Measurements from ENCODE around the gene ACKR1.

DNA sequence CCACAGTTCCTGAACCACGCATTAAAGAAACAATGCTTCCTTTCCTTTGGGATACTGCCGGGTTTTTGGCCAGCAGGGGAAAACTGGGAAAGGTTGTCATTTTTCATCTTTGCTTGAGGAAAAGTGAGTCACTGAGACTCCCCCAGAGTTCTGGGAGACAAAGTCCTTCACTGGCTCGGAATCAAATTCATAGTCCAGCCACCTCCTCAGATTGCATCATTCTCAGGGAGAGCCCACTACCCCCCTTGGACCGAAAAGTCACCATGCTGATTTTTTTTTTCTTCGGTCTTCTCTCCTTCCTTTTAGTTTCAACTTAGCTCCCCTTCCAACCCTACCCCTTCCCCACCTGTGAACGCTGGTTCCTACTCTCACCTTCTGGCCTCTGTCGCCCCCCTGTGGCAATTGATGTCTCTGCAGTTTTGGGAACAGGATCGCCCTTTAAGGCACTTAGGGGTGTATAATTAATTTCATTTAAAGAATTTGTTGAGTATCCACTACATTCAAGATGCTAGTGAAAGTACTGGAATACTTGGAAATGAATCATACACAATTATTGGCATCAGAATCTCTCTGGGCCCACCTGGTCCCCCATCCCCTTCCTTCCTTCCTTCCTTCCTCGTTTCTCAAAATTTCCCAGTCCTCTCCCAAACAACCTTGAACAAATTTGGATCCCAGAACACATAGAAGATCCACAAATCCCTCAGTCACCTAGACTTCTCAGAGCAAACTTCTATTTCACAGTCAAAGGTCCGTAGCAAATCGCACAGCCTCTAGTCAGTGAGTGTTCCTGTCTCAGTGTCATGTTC lies 6.9 kb downstream of the ACKR1 start:
- TF ChIP-seq, protein P1, sequence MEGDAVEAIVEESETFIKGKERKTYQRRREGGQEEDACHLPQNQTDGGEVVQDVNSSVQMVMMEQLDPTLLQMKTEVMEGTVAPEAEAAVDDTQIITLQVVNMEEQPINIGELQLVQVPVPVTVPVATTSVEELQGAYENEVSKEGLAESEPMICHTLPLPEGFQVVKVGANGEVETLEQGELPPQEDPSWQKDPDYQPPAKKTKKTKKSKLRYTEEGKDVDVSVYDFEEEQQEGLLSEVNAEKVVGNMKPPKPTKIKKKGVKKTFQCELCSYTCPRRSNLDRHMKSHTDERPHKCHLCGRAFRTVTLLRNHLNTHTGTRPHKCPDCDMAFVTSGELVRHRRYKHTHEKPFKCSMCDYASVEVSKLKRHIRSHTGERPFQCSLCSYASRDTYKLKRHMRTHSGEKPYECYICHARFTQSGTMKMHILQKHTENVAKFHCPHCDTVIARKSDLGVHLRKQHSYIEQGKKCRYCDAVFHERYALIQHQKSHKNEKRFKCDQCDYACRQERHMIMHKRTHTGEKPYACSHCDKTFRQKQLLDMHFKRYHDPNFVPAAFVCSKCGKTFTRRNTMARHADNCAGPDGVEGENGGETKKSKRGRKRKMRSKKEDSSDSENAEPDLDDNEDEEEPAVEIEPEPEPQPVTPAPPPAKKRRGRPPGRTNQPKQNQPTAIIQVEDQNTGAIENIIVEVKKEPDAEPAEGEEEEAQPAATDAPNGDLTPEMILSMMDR (conservative IDR thresholded peaks at IDR 0.05 in 1 of 2, IDR thresholded peaks at IDR 0.05 in 1 of 2; ENCODE audit: extremely low read depth in 1 of 2, insufficient read depth in 1 of 2, low read depth in 1 of 2, low read length in 2 of 2) = peak; percentile 90
- no peak for TF ChIP-seq EZH2 (IDR thresholded peaks at IDR 0.05; ENCODE audit: borderline replicate concordance, low read length)
